ENCODE results near the gene PCSK5.

The PCSK5 gene

DNA sequence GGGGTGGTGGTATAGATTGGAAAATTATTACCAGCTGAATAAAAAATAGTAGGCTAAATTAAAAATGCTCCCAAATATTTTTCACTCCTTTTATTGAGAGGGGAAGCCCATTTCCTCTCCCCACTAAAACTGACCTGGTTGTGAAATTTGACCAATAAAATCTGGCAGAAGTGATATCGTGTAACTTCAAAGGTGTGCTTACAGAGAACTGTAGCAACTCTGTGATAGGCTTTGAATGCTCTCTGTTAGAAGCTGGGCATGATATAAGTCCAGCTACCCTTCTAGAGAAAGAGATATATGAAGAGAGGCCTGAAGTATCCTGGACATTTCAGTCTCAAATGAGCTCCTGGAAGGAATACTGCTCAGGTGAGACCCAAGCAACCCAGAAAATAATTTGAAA lies 513.9 kb downstream of the PCSK5 start:
- no peak for DNase-seq (ENCODE audit: low read depth, low spot score)

DNA sequence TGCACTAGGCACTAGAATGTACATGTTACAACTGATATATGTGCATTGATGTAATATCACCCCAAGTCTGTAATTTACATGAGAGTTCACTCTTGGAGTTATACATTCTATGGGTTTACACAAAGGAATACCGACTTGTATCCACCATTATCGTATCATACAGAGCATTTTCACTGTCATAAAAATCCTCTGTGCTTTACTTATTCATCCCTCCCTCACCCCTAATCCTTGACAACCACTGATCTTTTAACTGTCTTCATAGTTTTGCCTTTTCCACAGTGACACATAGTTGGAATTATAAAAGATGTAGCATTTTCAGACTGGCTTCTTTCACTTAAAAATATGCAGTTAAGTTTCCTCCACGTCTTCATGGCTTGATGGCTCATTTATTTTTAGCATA lies 514.9 kb downstream of the PCSK5 start:
- no peak for DNase-seq (ENCODE audit: low read depth, low spot score)
- WGBS (ENCODE audit: insufficient coverage, insufficient read length), result no CpG with 5 or more reads among the region's 3 CpGs
- no peak overlapping the region for H3K4me3 ChIP-seq (ENCODE audit: low read length)
- no peaks in the 10 kb centered on the region for H3K27me3 ChIP-seq (ENCODE audit: control insufficient read depth, insufficient read depth, low read length)
- H3K36me3 ChIP-seq (ENCODE audit: control insufficient read depth, insufficient read depth, low read length), result no peaks in the 10 kb centered on the region
- no peaks in the 10 kb centered on the region for H3K4me1 ChIP-seq (ENCODE audit: control insufficient read depth, insufficient read depth, low read length)
- H3K9me3 ChIP-seq (ENCODE audit: control insufficient read depth, insufficient read depth, low read length), result no peaks in the 10 kb centered on the region
- no peak overlapping the region for H3K27ac ChIP-seq (ENCODE audit: low read length)

More for the DNA sequence above, 513.9 kb downstream of the PCSK5 start:
- Histone ChIP-seq H3K27ac (ENCODE audit: low read length) (no peak overlapping the region), H3K4me1 (ENCODE audit: control insufficient read depth, insufficient read depth, low read length) (no peaks in the 10 kb centered on the region), H3K4me3 (ENCODE audit: low read length) (no peak overlapping the region), H3K9me3 (ENCODE audit: control insufficient read depth, insufficient read depth, low read length) (no peaks in the 10 kb centered on the region), H3K27me3 (ENCODE audit: control insufficient read depth, insufficient read depth, low read length) (no peaks in the 10 kb centered on the region), H3K36me3 (ENCODE audit: control insufficient read depth, insufficient read depth, low read length) (no peaks in the 10 kb centered on the region)
- no CpG with 5 or more reads among the region's 1 CpG for WGBS (ENCODE audit: insufficient coverage, insufficient read length)

DNA sequence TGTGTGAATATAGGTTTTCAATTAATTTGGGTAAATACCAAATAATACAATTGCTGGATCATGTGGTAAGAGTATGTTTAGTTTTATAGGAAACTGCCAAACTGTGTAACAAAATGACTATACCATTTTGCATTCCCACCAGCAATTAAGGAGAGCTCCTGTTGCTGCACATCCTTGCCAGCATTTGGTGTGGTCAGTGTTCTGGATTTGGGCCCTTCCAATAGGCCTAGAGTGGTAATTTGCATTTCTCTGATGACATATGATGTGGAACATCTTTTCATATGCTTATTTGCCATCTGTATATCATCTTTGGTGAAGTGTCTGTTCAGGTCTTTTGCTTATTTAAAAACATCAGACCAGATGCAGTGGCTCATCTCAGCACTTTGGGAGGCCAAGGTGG lies 515.4 kb downstream of the PCSK5 start:
- DNase-seq (ENCODE audit: low read depth, low spot score), result no peak
- H3K4me3 ChIP-seq (ENCODE audit: low read length), result no peak overlapping the region
- no peaks in the 10 kb centered on the region for H3K27me3 ChIP-seq (ENCODE audit: control insufficient read depth, insufficient read depth, low read length)
- no peaks in the 10 kb centered on the region for H3K36me3 ChIP-seq (ENCODE audit: control insufficient read depth, insufficient read depth, low read length)
- no peak overlapping the region for H3K27ac ChIP-seq (ENCODE audit: low read length)
- no peaks in the 10 kb centered on the region for H3K9me3 ChIP-seq (ENCODE audit: control insufficient read depth, insufficient read depth, low read length)
- H3K4me1 ChIP-seq (ENCODE audit: control insufficient read depth, insufficient read depth, low read length), result no peaks in the 10 kb centered on the region

All from iPS DF 6.9 (cell line).